IPS-NIHi7 (cell line): Measurements from ENCODE around the gene STARD4.

Source experiments
- DNase-seq: peaks from one replicate; pipeline ENCODE4 v3.0.0; 2012; ENCODE audit warnings: mixed read lengths; ENCODE audit errors: extremely low spot score

STARD4 gene

DNA sequence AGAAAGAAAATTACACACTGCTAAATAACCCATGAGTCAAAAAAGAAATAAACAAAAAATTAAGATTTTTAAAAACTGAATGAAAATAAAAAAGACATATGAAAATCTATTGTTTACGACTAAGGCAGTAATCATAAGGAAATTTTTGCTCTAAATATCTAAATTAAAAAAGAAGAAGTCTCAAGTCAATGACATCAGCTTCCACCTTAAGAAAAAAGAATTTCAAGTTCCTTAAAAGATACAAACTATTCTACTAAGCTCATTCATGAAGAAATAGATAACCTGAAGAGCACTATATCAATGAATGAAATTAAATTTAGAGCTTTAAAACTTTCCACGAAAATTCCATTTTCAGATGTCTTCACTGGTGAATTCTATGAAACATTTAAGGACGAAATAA lies 15.7 kb upstream of the STARD4 start:
- DNase-seq, result no peak

GRCh38 chr5:111520908-111521307 lies 8.6 kb upstream of the STARD4 start:
- DNase-seq, result no peak

DNA sequence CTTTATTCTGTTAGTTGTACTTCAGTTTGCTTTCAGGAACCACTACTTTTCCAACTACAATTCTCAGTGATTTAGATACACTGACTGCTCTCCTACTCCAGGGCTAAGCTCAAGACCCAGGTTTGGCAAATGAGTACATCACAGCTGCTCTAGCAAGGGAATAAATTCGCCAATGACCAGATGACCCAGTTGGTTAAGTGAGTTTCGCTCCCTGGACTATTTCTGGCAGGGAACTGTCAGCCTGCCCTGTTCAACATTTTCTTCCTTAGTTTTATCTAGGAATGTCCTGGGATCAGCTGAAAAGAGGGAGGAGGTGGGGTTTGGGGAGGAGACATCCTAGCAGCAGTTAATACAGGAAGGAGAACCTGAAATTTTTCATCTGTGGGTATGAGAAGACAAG lies 6.4 kb upstream of the STARD4 start:
- no peak for DNase-seq

- DNase-seq, result no peak
Observed at GRCh38 chr5:111517853-111518501, 5.6 kb upstream of the STARD4 start.

GRCh38 chr5:111514087-111514486 lies 1.8 kb upstream of the STARD4 start:
- no peak for DNase-seq

DNA sequence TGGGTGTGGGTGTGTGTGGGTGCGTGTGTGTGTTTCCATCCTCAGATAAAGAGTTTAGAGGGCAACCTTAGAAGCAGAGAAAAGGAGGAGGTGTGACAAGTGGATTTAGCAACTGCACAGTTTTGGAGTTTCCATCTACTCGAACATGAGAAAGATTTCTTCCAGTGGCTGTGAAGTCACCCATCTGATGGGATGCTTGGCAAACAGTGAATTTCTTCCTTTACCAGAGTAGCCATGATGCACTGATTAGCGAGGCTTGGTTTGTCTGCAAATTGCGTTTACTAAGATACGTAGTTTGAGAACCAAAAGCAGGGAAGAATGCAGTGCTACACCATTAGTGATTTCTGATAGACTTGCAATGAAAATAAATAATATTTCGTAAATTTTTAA lies 791 bp upstream of the STARD4 start:
- no peak for DNase-seq

- DNase-seq, result peak; percentile 53
Observed at GRCh38 chr5:111511831-111512374, 432 bp downstream of the STARD4 start.

GRCh38 chr5:111511174-111511830 lies 1.0 kb downstream of the STARD4 start:
- DNase-seq, result no peak

DNA sequence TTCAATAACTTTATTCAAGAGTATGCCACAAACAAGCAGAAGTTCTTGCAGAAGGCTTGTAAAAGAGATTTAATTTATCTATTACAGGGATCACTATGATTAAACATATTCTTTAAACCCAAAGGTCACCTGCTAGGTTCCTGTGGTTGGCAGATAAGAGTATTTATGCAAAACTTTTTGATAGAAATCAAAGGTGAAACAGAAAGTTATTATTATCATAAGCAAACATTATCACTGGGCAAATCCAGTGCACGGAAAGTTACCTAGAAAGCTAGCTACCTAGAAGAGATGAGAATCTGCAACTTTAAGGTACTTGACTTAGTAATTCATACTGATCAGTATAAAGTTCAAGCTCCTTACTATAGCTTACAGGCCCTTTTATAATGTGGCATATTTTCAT lies 3.2 kb downstream of the STARD4 start:
- no peak for DNase-seq

- no peak for DNase-seq
Observed at GRCh38 chr5:111507276-111507675, 5.1 kb downstream of the STARD4 start.

DNA sequence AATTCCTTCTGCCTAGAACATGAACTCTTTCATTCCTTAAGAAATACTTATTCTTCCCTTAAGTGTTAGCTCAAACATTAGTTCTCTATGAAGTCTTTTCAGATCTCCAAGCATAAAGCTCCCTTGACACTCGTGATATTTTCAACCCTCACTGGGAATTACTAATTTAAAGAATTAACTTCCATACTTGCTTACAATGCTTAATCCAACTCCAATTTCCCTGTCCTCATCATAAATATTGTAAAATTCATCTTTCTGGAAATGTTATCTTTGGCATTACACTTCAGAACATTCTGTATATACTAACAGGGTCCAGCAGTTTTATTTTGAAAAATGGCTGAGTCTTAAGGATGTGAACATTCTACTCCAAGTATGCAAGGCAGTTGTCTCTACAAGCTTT lies 7.2 kb downstream of the STARD4 start:
- DNase-seq, result no peak

GRCh38 chr5:111502956-111503355 lies 9.4 kb downstream of the STARD4 start:
- DNase-seq, result no peak

DNA sequence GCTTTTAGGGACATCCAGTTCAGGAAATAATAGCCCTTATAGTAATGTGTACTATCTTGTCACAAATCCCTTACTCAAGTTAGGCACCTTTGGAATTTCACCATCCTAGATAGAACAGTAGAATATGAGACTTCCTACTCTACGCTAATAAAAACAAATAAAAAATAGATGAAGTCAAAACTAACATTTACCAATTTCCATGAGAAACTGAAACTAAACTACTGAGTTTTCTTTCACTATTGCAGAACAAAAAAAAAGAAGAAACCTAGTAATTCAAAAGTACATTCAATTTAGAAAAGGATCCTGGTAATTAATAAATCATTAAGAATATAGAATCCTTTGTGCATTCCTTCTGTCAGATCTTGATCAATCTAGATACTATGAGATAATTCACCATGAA lies 14.0 kb downstream of the STARD4 start:
- DNase-seq, result no peak

DNA sequence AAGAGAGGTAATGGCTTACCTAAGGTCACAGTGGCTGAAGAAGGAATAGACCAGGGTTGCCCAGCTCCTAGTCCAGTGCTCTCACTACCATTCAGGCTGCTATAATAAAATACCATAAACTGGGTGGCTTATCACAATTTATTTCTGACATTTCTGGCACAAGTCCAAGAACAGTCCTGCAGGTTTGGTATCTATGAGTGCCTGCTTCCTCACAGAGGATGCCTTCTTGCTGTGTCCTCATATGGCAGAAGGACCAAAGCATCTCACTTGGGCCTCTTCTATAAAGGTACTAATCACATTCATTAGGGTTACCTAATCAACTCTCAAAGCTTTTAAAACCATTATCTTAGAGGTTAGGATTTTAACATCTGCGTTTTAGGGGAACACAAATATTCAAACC lies 17.2 kb downstream of the STARD4 start:
- no peak for DNase-seq

DNA sequence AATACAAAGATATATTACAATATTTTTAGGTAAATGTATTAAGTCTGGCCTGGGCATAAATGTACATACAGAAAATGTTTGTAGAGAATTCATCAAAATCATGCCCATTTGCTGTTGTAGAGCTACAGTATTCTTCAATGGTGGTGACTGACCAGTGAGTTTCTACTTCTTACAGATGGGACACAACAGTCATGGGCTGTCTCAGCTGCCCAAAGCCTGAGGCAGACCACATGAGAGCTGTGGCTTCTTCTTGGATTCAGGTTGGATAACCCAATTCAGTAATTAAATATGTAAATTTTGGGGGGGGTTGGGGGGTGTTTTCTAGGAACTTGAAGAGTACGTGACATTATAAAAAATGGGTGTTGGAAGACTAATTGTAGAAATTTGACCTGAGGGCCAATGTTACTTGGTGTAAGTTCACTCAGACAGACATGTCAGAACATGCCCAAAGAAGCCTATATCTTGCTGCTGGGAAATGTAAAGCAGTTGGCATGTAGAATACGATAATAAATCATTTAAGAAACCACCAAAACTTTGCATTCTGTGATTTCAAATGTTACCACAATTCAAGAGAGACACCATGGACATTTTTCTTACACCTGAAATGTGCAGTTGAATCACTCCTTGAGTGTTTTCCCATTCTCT lies 17.9 kb downstream of the STARD4 start:
- DNase-seq, result no peak

- no peak for DNase-seq
Observed at GRCh38 chr5:111493031-111493430, 19.3 kb downstream of the STARD4 start.

GRCh38 chr5:111488353-111488752 lies 24.0 kb downstream of the STARD4 start:
- no peak for DNase-seq

GRCh38 chr5:111486926-111487325 lies 25.4 kb downstream of the STARD4 start:
- DNase-seq, result no peak

- no peak for DNase-seq
Observed at GRCh38 chr5:111486055-111486454, 26.3 kb downstream of the STARD4 start.

- DNase-seq, result no peak
Observed at GRCh38 chr5:111480346-111480745, 32.0 kb downstream of the STARD4 start.

DNA sequence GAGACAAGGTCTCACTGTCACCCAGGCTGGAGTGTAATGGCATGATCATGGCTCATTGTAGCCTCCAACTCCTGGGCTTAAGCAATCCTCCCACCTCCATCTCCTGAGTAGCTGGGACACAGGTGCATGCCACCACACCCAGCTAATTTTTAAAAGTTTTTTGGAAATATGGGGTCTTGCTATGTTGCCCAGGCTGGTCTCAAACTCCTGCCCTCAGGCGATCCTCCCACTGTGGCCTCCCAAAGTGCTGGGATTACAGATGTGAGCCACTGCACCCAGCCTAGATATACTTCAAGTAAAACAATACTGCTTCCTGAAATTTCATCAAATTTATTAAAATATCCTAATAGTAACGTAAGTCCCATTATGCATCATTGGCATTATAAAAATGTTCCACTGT lies 33.4 kb downstream of the STARD4 start:
- no peak for DNase-seq

GRCh38 chr5:111478266-111478665 lies 34.1 kb downstream of the STARD4 start:
- no peak for DNase-seq

DNA sequence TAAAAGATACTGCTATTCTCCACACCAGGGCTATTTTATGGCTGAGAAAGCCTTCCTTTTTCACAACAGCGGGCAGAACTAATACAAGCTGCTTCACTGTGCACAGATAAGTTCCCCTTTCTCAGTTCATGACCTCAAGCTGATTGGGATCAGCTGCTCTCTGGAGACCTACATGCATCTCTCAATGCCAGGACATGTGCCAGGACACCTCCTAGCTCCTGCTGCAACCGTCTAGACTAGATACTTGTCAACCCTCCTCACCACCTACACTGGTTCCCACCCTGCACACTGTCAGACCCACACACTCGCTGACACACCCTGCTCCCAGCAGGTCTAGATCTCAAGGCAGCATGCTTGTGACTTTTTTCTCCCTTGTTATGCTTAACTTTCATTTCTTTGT lies 39.8 kb downstream of the STARD4 start:
- no peak for DNase-seq
